ENCODE results near the gene HSD17B11.
"Not testable (repeated sequence)": the region's sequence is repeated elsewhere in the genome, so short reads cannot be mapped to it uniquely, and the experiment has no call there.

DNA sequence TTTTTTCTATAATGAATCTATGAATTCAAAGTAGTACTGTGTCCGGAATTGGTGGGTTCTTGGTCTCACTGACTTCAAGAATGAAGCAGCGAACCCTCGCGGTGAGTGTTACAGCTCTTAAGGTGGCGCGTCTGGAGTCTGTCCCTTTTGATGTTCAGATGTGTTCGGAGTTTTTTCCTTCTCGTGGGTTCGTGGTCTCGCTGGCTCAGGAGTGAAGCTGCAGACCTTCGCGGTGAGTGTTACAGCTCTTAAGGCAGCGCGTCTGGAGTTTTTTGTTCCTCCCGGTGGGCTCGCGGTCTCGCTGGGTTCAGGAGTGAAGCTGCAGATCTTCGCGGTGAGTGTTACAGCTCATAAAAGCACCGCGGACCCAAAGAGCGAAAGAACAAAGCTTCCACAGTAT lies 4.1 kb upstream of the HSD17B11 start:
- TF ChIP-seq, protein P1, sequence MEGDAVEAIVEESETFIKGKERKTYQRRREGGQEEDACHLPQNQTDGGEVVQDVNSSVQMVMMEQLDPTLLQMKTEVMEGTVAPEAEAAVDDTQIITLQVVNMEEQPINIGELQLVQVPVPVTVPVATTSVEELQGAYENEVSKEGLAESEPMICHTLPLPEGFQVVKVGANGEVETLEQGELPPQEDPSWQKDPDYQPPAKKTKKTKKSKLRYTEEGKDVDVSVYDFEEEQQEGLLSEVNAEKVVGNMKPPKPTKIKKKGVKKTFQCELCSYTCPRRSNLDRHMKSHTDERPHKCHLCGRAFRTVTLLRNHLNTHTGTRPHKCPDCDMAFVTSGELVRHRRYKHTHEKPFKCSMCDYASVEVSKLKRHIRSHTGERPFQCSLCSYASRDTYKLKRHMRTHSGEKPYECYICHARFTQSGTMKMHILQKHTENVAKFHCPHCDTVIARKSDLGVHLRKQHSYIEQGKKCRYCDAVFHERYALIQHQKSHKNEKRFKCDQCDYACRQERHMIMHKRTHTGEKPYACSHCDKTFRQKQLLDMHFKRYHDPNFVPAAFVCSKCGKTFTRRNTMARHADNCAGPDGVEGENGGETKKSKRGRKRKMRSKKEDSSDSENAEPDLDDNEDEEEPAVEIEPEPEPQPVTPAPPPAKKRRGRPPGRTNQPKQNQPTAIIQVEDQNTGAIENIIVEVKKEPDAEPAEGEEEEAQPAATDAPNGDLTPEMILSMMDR (IDR thresholded peaks at IDR 0.05) = not testable (repeated sequence)
- not testable (repeated sequence) for TF ChIP-seq POLR2A (IDR thresholded peaks at IDR 0.05)
